GM10847 (cell line): ENCODE measurements around the gene SURF6.

Experiments used
- POLR2A ChIP-seq: IDR thresholded peaks from 2 replicates; pipeline ENCODE4 v1.6.1; 2011; ENCODE audit not compliant: insufficient read length; ENCODE audit errors: extremely low read depth

SURF6 gene

GRCh38 chr9:133372144-133372543 lies 36.2 kb upstream of the SURF6 start:
- TF ChIP-seq POLR2A, result no peak

- no peak for TF ChIP-seq POLR2A
Observed at GRCh38 chr9:133371261-133371711, 35.3 kb upstream of the SURF6 start.

DNA sequence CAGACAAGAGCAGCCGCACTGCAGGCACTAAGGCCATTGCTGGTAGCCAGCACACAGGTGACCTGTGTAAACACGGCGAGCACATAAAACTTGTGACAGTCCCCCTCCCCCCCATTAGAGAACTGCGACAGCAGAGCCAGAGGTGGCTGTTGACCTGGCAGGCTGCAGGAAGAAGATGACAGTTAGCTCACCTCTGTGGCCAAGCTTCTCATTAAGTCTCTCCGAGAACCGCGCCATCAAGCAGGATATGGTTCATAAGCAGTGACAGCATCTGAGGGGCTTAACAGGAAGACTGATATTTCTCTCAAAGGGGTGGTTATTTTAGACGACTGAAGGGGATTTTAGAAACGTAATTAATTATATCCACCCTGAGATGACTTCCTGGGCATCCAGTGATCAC lies 34.7 kb upstream of the SURF6 start:
- no peak for TF ChIP-seq POLR2A

DNA sequence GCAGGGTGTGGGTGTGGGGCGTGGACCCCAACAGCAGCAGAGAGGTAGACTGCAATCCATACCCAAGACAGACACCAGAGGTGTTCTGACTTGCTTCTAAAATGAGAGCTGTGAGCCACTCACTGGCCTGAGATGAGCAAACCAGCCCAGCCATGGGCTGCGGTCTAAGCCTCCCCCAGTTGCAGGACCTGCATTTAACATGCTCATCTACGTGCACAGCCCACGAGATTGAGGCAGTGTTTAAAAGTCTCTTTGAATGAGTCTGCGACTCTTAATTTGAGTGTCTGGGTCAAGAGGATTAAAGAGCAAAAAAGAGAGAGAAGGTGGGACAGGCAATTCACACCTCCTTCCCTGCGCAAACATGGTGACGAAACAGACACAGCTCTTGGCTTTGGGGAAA lies 33.9 kb upstream of the SURF6 start:
- TF ChIP-seq POLR2A, result no peak

- TF ChIP-seq POLR2A, result no peak
Observed at GRCh38 chr9:133369422-133369821, 33.4 kb upstream of the SURF6 start.

DNA sequence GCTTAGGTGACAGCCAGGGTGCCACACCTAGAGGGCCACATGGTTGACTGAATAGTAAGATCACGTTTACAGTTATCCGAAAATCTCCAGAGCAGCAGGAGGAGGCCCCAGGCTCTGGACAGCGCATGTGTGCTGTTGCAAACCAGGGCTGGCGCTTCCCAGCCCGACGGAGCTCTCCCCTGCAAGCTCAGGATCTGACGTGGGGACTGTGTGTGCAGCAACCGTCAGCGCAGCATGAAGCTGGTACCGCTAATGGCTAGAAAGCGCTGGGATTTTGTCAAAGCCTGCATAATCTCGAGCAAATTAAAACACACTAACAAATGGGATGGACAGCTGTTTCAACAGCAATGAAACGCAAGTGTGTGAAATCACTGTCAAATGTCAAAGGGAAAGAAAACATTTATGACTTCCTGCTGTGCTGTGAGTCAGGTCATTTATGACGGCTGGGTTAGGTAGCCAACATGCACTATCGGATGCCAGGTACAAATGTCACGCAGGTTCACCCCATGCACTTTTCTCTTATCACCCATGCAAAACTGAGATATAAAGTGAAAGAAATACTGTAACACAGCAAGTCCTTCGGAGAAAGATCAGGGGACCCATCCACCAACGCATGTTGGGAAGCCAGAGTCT lies 32.4 kb upstream of the SURF6 start:
- no peak for TF ChIP-seq POLR2A

- no peak for TF ChIP-seq POLR2A
Observed at GRCh38 chr9:133367778-133368177, 31.8 kb upstream of the SURF6 start.

- no peak for TF ChIP-seq POLR2A
Observed at GRCh38 chr9:133367221-133367620, 31.2 kb upstream of the SURF6 start.

DNA sequence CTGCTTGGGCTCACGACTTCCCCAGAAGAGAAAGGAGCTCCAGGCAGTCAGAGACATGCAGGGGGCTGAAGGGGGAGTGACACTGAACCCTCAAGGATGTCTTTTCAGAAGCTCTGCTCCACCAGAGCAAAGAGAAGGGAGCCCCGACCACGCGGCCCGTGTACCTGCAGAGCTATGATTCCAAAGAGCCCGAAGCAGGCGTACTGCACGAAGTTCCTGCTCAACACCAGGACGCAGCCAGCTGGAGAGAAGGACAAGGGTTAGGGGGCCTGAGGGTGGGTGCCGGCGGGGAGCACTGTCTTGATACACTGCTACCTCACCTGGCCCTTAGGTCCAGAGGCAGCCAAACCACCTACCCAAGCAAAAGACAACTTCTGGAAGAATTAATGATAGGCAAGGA lies 30.4 kb upstream of the SURF6 start:
- TF ChIP-seq POLR2A, result no peak

- no peak for TF ChIP-seq POLR2A
Observed at GRCh38 chr9:133362359-133363044, 26.5 kb upstream of the SURF6 start.

DNA sequence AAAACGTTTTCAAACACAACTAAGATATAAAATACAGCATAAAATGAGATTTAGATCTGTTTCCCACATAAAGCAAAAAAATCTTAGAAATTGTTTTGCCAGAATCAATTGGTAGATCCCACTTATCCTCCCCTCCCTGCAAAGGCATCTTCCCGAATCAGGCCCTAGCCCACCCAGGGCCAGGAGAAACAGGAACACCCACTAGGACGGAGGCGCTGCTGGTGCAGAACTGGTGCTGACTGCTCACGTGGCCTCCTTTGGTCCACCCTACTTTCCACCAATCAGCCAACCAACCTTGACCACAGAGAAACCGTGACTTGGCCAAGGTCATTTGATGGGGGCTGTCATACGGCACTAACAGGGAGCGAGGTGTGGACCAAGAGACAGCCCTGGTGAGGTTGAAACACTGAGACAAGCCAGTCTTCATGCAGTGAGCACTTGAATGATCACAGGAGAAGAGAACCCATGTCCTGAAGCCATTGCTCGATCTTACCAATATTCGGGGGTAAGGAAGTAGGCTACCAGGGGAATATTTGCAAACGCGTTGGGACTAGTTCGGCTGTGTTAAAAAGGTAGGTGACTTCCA lies 25.6 kb upstream of the SURF6 start:
- no peak for TF ChIP-seq POLR2A

- TF ChIP-seq POLR2A, result no peak
Observed at GRCh38 chr9:133360400-133361393, 24.7 kb upstream of the SURF6 start.

GRCh38 chr9:133359399-133360175 lies 23.6 kb upstream of the SURF6 start:
- no peak for TF ChIP-seq POLR2A

DNA sequence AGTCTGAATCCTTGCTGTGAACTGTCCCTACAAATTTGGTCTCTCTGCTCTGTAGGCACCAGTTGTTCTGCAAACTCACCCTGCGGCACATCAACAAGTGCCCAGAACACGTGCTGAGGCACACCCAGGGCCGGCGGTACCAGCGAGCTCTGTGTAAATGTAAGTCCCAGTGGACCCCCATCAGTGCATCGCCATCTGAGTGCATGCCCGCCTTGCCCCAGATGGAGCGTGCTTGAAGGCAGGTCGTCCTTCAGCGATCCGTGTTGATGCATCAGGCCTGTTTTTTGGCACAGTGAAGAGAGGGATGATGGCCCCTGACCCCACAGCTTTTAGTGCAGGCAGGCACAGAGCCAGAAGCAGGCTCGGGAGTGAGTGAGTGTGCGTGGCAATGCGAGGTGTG lies 21.7 kb upstream of the SURF6 start:
- TF ChIP-seq POLR2A, result no peak
